GM21447 (cell line): ENCODE measurements around the gene POU2AF1.

Source experiments
- ATAC-seq: cut with Tn5 transposase; IDR thresholded peaks from one replicate; pipeline ENCODE4 v1.9.1; 2021; ENCODE audit not compliant: unreplicated experiment

The POU2AF1 gene

GRCh38 chr11:111362887-111363411, 16.1 kb downstream of the POU2AF1 start:
- no peak for ATAC-seq

- no peak for ATAC-seq
Measured at GRCh38 chr11:111361874-111362273, 17.2 kb downstream of the POU2AF1 start.

GRCh38 chr11:111361052-111361801, 17.8 kb downstream of the POU2AF1 start:
- no peak for ATAC-seq

- no peak for ATAC-seq
Measured at GRCh38 chr11:111360150-111361043, 18.7 kb downstream of the POU2AF1 start.

GRCh38 chr11:111359223-111360149, 19.6 kb downstream of the POU2AF1 start:
- no peak for ATAC-seq

- ATAC-seq: no peak
Measured at GRCh38 chr11:111358038-111359001, 20.8 kb downstream of the POU2AF1 start.

- ATAC-seq: no peak
Measured at GRCh38 chr11:111357150-111358037, 21.7 kb downstream of the POU2AF1 start.

- ATAC-seq: no peak
Measured at GRCh38 chr11:111356660-111357048, 22.4 kb downstream of the POU2AF1 start.

- ATAC-seq: no peak
Measured at GRCh38 chr11:111355956-111356659, 23.0 kb downstream of the POU2AF1 start.

- ATAC-seq: no peak
Measured at GRCh38 chr11:111355101-111355500, 24.0 kb downstream of the POU2AF1 start.

- ATAC-seq: no peak
Measured at GRCh38 chr11:111354601-111354891, 24.5 kb downstream of the POU2AF1 start.

GRCh38 chr11:111353776-111354600, 25.1 kb downstream of the POU2AF1 start:
- no peak for ATAC-seq

- no peak for ATAC-seq
Measured at GRCh38 chr11:111352935-111353710, 26.0 kb downstream of the POU2AF1 start.

GRCh38 chr11:111352231-111352746, 26.8 kb downstream of the POU2AF1 start:
- no peak for ATAC-seq

- no peak for ATAC-seq
Measured at GRCh38 chr11:111351374-111352055, 27.6 kb downstream of the POU2AF1 start.

GRCh38 chr11:111350811-111351210, 28.3 kb downstream of the POU2AF1 start:
- no peak for ATAC-seq
